ENCODE data around the gene FANCC.
"Not testable (repeated sequence)": the region's sequence is repeated elsewhere in the genome, so short reads cannot be mapped to it uniquely, and the experiment has no call there.

The FANCC gene

GRCh38 chr9:95317119-95317892, at the start of gene FANCC:
Gene FANCC (minus strand): TSS chr9:95317709. CDS start chr9:95249291, 68,418 bp downstream.
- FAIRE-seq = peak; percentile 19

GRCh38 chr9:95366731-95367325, 49.3 kb upstream of the FANCC start:
- FAIRE-seq = no peak

- no peak for FAIRE-seq
These were observed 48.3 kb upstream of the FANCC start for GRCh38 chr9:95365766-95366165.

GRCh38 chr9:95363051-95363841, 45.7 kb upstream of the FANCC start:
- no peak for FAIRE-seq

- no peak for FAIRE-seq
These were observed 43.4 kb upstream of the FANCC start for GRCh38 chr9:95360866-95361265.

- FAIRE-seq = no peak
These were observed 39.8 kb upstream of the FANCC start for GRCh38 chr9:95357316-95357715.

- FAIRE-seq = no peak
These were observed 38.0 kb upstream of the FANCC start for GRCh38 chr9:95355500-95355899.

- no peak for FAIRE-seq
These were observed 33.5 kb upstream of the FANCC start for GRCh38 chr9:95351051-95351450.

GRCh38 chr9:95350266-95350665, 32.8 kb upstream of the FANCC start:
- FAIRE-seq = no peak

- FAIRE-seq = no peak
These were observed 31.9 kb upstream of the FANCC start for GRCh38 chr9:95349091-95350038.

- FAIRE-seq = no peak
These were observed 28.5 kb upstream of the FANCC start for GRCh38 chr9:95346021-95346420.

- FAIRE-seq = no peak
These were observed 27.3 kb upstream of the FANCC start for GRCh38 chr9:95344735-95345325.

- no peak for FAIRE-seq
These were observed 26.3 kb upstream of the FANCC start for GRCh38 chr9:95343725-95344287.

GRCh38 chr9:95342571-95342970, 25.1 kb upstream of the FANCC start:
- no peak for FAIRE-seq

GRCh38 chr9:95341293-95341962, 23.9 kb upstream of the FANCC start:
- FAIRE-seq = no peak

- no peak for FAIRE-seq
These were observed 20.7 kb upstream of the FANCC start for GRCh38 chr9:95338243-95338642.

GRCh38 chr9:95336281-95336680, 18.8 kb upstream of the FANCC start:
- FAIRE-seq = no peak

- FAIRE-seq = no peak
These were observed 15.9 kb upstream of the FANCC start for GRCh38 chr9:95333426-95333825.

- no peak for FAIRE-seq
These were observed 15.4 kb upstream of the FANCC start for GRCh38 chr9:95332860-95333259.

GRCh38 chr9:95330720-95331404, 13.4 kb upstream of the FANCC start:
- no peak for FAIRE-seq

- FAIRE-seq = not testable (repeated sequence)
These were observed 11.6 kb upstream of the FANCC start for GRCh38 chr9:95329061-95329460.

Data from G401.6 (cell line).